ENCODE results near the gene FAM199X. TPM values are rescaled to one million over a fixed set of nuclear protein-coding genes. Genes with fewer than 3 reads are reported as not detected.

FAM199X gene
- polyA plus RNA-seq, 3 donors: 4.1 to 8.2 (median 5.0) TPM

GRCh38 chrX:104141087-104141760, 25.0 kb upstream of the FAM199X start:
- Histone ChIP-seq H3K4me1 (ENCODE audit: control insufficient read depth in 1 of 2, insufficient read depth in 2 of 2, low read length in 2 of 2) (peaks cover 0 to 2% of the 10 kb centered on the region in 2 donors), H2AFZ (ENCODE audit: insufficient read depth, low read depth, low read length, poor library complexity, severe bottlenecking) (no peak overlapping the region), H3K4me2 (replicated peaks; ENCODE audit: extremely low read depth, low read length, poor library complexity, severe bottlenecking) (no peak overlapping the region), H4K20me1 (ENCODE audit: insufficient read depth, low read length) (peaks cover 5% of the 10 kb centered on the region), H3K9me3 (replicated peaks in 1 of 2; ENCODE audit: control insufficient read depth in 1 of 2, insufficient read depth in 1 of 2, low read length in 2 of 2) (no peaks in the 10 kb centered on the region), H3K36me3 (replicated peaks in 1 of 2; ENCODE audit: control insufficient read depth in 1 of 2, insufficient read depth in 2 of 2, low read length in 2 of 2) (no peaks in the 10 kb centered on the region), H3K79me2 (ENCODE audit: insufficient read depth, low read length) (no peaks in the 10 kb centered on the region), H3K9ac (ENCODE audit: insufficient read depth, low read length, poor library complexity, severe bottlenecking) (no peak overlapping the region), H3K27ac (ENCODE audit: low read depth in 1 of 2, low read length in 2 of 2) (no peak overlapping the region), H3K4me3 (replicated peaks in 1 of 3; ENCODE audit: low read depth in 2 of 3, low read length in 3 of 3) (no peak overlapping the region), H3K27me3 (ENCODE audit: control insufficient read depth in 2 of 2, insufficient read depth in 2 of 2, low read length in 2 of 2) (no peaks in the 10 kb centered on the region)
- no peak for TF ChIP-seq CTCF (IDR thresholded peaks at IDR 0.05)
- no peak for DNase-seq
- Mint-ChIP-seq H3K9me3 (peaks cover 0 to 5% (median 0%) of the 10 kb centered on the region in 7 donors), H3K4me3 (no peak overlapping the region), H3K36me3 (peaks cover 3 to 4% of the 10 kb centered on the region in 2 donors), H3K4me1 (peaks cover 8% of the 10 kb centered on the region), H3K27me3 (ENCODE audit: low read depth in 3 of 3) (peaks cover 0 to 9% (median 0%) of the 10 kb centered on the region in 3 donors), H3K27ac (no peak overlapping the region)
- WGBS (ENCODE audit: insufficient coverage): 100% methylated on average over 1 of the region's 8 CpGs
- intact Hi-C loops (cut with micrococcal nuclease): no loop called here

GRCh38 chrX:104151037-104151436, 15.2 kb upstream of the FAM199X start:
- Histone ChIP-seq H3K4me1 (ENCODE audit: control insufficient read depth in 1 of 2, insufficient read depth in 2 of 2, low read length in 2 of 2) (peaks cover 5% of the 10 kb centered on the region in 2 donors), H3K27ac (ENCODE audit: low read depth in 1 of 2, low read length in 2 of 2) (no peak overlapping the region), H3K4me3 (replicated peaks in 1 of 3; ENCODE audit: low read depth in 2 of 3, low read length in 3 of 3) (no peak overlapping the region), H3K79me2 (ENCODE audit: insufficient read depth, low read length) (peaks cover 20% of the 10 kb centered on the region), H3K9ac (ENCODE audit: insufficient read depth, low read length, poor library complexity, severe bottlenecking) (no peak overlapping the region), H3K4me2 (replicated peaks; ENCODE audit: extremely low read depth, low read length, poor library complexity, severe bottlenecking) (no peak overlapping the region), H3K36me3 (replicated peaks in 1 of 2; ENCODE audit: control insufficient read depth in 1 of 2, insufficient read depth in 2 of 2, low read length in 2 of 2) (no peaks in the 10 kb centered on the region), H3K9me3 (replicated peaks in 1 of 2; ENCODE audit: control insufficient read depth in 1 of 2, insufficient read depth in 1 of 2, low read length in 2 of 2) (no peaks in the 10 kb centered on the region), H2AFZ (ENCODE audit: insufficient read depth, low read depth, low read length, poor library complexity, severe bottlenecking) (no peak overlapping the region), H4K20me1 (ENCODE audit: insufficient read depth, low read length) (no peaks in the 10 kb centered on the region), H3K27me3 (ENCODE audit: control insufficient read depth in 2 of 2, insufficient read depth in 2 of 2, low read length in 2 of 2) (no peaks in the 10 kb centered on the region)
- no peak for TF ChIP-seq CTCF (IDR thresholded peaks at IDR 0.05)
- WGBS (ENCODE audit: insufficient coverage): 100% methylated on average over 1 of the region's 1 CpG
- Mint-ChIP-seq H3K4me1 (peaks cover 4% of the 10 kb centered on the region), H3K36me3 (no peaks in the 10 kb centered on the region), H3K4me3 (peak overlapping the region in 1 of 2 donors; percentile 28), H3K27ac (no peak overlapping the region), H3K27me3 (ENCODE audit: low read depth in 3 of 3) (no peaks in the 10 kb centered on the region), H3K9me3 (peaks cover 0 to 5% (median 2%) of the 10 kb centered on the region in 7 donors)
- intact Hi-C loops (cut with micrococcal nuclease): no loop called here
- DNase-seq: no peak

All from CD14-positive monocyte (primary cell).